Measurements from ENCODE around the gene CAPN11. TPM values are rescaled to one million over a fixed set of nuclear protein-coding genes. Genes with fewer than 3 reads are reported as not detected.

CAPN11 gene
- total RNA-seq, 1 experiment from 2014 or later, result 0.28 TPM

DNA sequence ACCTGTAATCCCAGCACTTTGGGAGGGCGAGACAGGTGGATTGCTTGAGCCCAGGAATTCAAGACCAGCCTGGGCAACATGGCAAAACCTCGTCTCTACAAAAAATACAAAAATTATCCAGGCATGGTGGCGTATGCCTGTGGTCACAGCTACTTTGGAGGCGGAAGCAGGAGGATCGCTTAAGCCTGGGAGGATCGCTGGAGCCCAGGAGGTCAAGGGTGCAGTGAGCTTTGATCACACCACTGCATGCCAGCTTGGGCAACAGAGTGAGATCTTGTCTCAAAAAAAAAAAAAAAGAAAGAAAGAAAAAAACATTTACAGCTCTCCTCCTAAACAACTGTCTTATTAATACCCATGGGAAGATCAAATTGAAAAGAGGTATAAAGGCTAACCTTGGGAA is 49.3 kb downstream of the CAPN11 start:
- H3K4me1 Mint-ChIP-seq, result peaks cover 38 to 44% of the 10 kb centered on the region in 2 experiments
- no peak overlapping the region for H4K91ac ChIP-seq (ENCODE audit: insufficient read length, low read depth, low read length)
- no peak overlapping the region for H4K8ac ChIP-seq (replicated peaks; ENCODE audit: insufficient read length, low read depth, low read length)
- no peak overlapping the region for H3K56ac ChIP-seq (ENCODE audit: insufficient read length, low read depth, low read length)
- no peak overlapping the region for H3K4ac ChIP-seq (ENCODE audit: low read depth, low read length)
- no peak overlapping the region for H3K4me3 Mint-ChIP-seq
- no peak overlapping the region for H3K4me2 ChIP-seq (ENCODE audit: insufficient read depth, insufficient read length, low read length)
- H2BK120ac ChIP-seq (ENCODE audit: low read depth, low read length, poor library complexity, severe bottlenecking), result no peak overlapping the region
- no peak overlapping the region for H3K27ac ChIP-seq (ENCODE audit: insufficient read length, low read depth, low read length)
- H3K9me3 Mint-ChIP-seq, result no peaks in the 10 kb centered on the region
- no peaks in the 10 kb centered on the region for H3K27me3 ChIP-seq (ENCODE audit: insufficient read depth, low read length)
- no peak overlapping the region for H2BK5ac ChIP-seq (ENCODE audit: insufficient read length, low read length)
- H3K79me1 ChIP-seq (ENCODE audit: insufficient read depth, low read depth, low read length, poor library complexity, severe bottlenecking), result no peaks in the 10 kb centered on the region
- H2BK12ac ChIP-seq (ENCODE audit: insufficient read length, low read depth, low read length), result no peak overlapping the region
- H2AFZ ChIP-seq (ENCODE audit: low read length), result no peak overlapping the region
- H3K23me2 ChIP-seq (ENCODE audit: insufficient read length, low read depth, low read length, poor library complexity, severe bottlenecking), result no peaks in the 10 kb centered on the region
- WGBS (ENCODE audit: extremely low coverage, insufficient read length, low lambda C conversion rate), result no CpG with 5 or more reads among the region's 6 CpGs
- no peak overlapping the region for H3T11ph ChIP-seq (ENCODE audit: low read length)
- H3K4me1 ChIP-seq (ENCODE audit: insufficient read depth, low read length), result peaks cover 5% of the 10 kb centered on the region
- peak overlapping the region in 2 of 3 experiments; percentile 12 to 44; a peak in 3 of 7 replicates for H3K27ac Mint-ChIP-seq
- H3K79me2 ChIP-seq (ENCODE audit: insufficient read depth, low read length), result no peaks in the 10 kb centered on the region
- no peaks in the 10 kb centered on the region for H3K27me3 Mint-ChIP-seq (ENCODE audit: low read depth)
- H3K14ac ChIP-seq (ENCODE audit: insufficient read depth, low read length), result no peak overlapping the region
- no peak overlapping the region for H2AK5ac ChIP-seq (ENCODE audit: insufficient read length, low read length)
- no peak overlapping the region for H3K23ac ChIP-seq (ENCODE audit: insufficient read length, low read depth, low read length)
- no peak overlapping the region for H3K9ac ChIP-seq (ENCODE audit: extremely low read depth, insufficient read length, low read length)
- no peak overlapping the region for H3K18ac ChIP-seq (ENCODE audit: insufficient read length, low read depth, low read length)
- H3K9me3 ChIP-seq (ENCODE audit: control insufficient read depth, low read depth, low read length), result no peaks in the 10 kb centered on the region
- H2BK20ac ChIP-seq (ENCODE audit: low read depth, low read length, poor library complexity, severe bottlenecking), result no peak overlapping the region
- H2BK15ac ChIP-seq (ENCODE audit: low read depth, low read length), result no peak overlapping the region
- no peak for DNase-seq
- no peaks in the 10 kb centered on the region for H4K20me1 ChIP-seq (ENCODE audit: control insufficient read depth, insufficient read depth, insufficient read length)
- no peak overlapping the region for H4K5ac ChIP-seq (ENCODE audit: insufficient read length, low read depth, low read length)
- TF ChIP-seq CTCF (conservative IDR thresholded peaks at IDR 0.05), result no peak
- H3K36me3 Mint-ChIP-seq (ENCODE audit: insufficient read depth in 1 of 3, low read depth in 3 of 3), result no peaks in the 10 kb centered on the region; a peak in 1 of 7 replicates

Measured in H9 (cell line).